HEK293T (cell line): ENCODE measurements around the gene MYO7B.

Experiments used
- ARNT ChIP-seq: fragments of 450-650 bp; IDR thresholded peaks from 2 replicates; pipeline ENCODE4 v1.6.1; 2017; ENCODE audit warnings: mild to moderate bottlenecking
- BHLHE40 ChIP-seq: fragments of 450-650 bp; IDR thresholded peaks from 2 replicates; pipeline ENCODE4 v1.6.1; 2016; ENCODE audit warnings: mild to moderate bottlenecking, moderate library complexity, borderline replicate concordance
- CTBP1 ChIP-seq: fragments of 450-650 bp; IDR thresholded peaks from 2 replicates; pipeline ENCODE4 v1.6.1; 2016; ENCODE audit warnings: borderline replicate concordance
- ELF4 ChIP-seq: fragments of 450-650 bp; IDR thresholded peaks from 2 replicates; pipeline ENCODE4 v1.6.1; 2017; ENCODE audit warnings: antibody characterized with exemption
- FOXA1 ChIP-seq: fragments of 450-650 bp; IDR thresholded peaks from 2 replicates; pipeline ENCODE4 v1.6.1; 2016; ENCODE audit warnings: mild to moderate bottlenecking
- FOXM1 ChIP-seq: fragments of 450-650 bp; IDR thresholded peaks from 2 replicates; pipeline ENCODE4 v1.6.1; 2017; ENCODE audit warnings: mild to moderate bottlenecking, borderline replicate concordance
- LEF1 ChIP-seq: fragments of 450-650 bp; IDR thresholded peaks from 2 replicates; pipeline ENCODE4 v1.6.1; 2017; ENCODE audit warnings: mild to moderate bottlenecking, borderline replicate concordance
- NFRKB ChIP-seq: fragments of 450-650 bp; IDR thresholded peaks from 2 replicates; pipeline ENCODE4 v1.6.1; 2016; ENCODE audit warnings: mild to moderate bottlenecking, moderate library complexity
- PKNOX1 ChIP-seq: fragments of 450-650 bp; IDR thresholded peaks from 2 replicates; pipeline ENCODE4 v1.6.1; 2016
- SP1 ChIP-seq: fragments of 450-650 bp; IDR thresholded peaks from 2 replicates; pipeline ENCODE4 v1.6.1; 2017
- SUZ12 ChIP-seq: fragments of 450-650 bp; IDR thresholded peaks from 2 replicates; pipeline ENCODE4 v1.6.1; 2016; ENCODE audit warnings: mild to moderate bottlenecking
- ZNF384 ChIP-seq: fragments of 450-650 bp; IDR thresholded peaks from 2 replicates; pipeline ENCODE4 v1.6.1; 2016

DNA sequence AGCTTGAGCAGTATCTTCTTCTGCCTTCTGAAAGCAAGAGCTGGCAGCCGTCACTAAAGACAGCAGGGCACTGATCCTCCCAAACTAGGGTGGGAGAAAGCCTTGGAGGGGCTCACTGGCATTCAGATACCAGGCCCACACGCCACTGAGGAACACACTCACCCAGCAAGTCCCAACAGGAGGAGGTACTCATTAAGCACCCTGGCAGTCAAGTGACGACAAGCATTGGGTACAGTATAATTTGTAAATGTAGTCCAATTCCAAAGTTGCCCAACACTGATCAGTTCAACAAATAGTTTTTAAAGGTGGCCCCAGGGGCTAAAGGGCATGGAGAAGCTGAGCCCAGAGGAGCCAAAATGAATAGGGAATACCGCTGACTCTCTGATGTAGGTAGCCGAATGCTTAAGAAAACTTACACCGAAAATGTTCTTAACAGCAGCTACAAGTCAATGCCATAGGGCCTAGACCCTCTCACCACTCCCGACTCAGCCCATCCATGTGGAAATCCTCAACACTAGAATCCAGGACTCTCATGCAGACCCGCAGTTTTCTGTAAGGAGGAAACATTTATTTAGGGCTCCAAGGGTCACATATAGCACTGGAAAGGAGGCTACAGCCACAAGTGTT is 129.9 kb downstream of the MYO7B start:
- no peak for TF ChIP-seq SP1
- TF ChIP-seq ZNF384: no peak
- no peak for TF ChIP-seq NFRKB
- no peak for TF ChIP-seq SUZ12
- TF ChIP-seq ARNT: no peak
- TF ChIP-seq LEF1: no peak
- no peak for TF ChIP-seq PKNOX1
- TF ChIP-seq ELF4: no peak
- no peak for TF ChIP-seq CTBP1
- TF ChIP-seq BHLHE40: no peak
- TF ChIP-seq FOXM1: no peak
- no peak for TF ChIP-seq FOXA1
